Measurements from ENCODE around the gene ANAPC16.

The ANAPC16 gene

DNA sequence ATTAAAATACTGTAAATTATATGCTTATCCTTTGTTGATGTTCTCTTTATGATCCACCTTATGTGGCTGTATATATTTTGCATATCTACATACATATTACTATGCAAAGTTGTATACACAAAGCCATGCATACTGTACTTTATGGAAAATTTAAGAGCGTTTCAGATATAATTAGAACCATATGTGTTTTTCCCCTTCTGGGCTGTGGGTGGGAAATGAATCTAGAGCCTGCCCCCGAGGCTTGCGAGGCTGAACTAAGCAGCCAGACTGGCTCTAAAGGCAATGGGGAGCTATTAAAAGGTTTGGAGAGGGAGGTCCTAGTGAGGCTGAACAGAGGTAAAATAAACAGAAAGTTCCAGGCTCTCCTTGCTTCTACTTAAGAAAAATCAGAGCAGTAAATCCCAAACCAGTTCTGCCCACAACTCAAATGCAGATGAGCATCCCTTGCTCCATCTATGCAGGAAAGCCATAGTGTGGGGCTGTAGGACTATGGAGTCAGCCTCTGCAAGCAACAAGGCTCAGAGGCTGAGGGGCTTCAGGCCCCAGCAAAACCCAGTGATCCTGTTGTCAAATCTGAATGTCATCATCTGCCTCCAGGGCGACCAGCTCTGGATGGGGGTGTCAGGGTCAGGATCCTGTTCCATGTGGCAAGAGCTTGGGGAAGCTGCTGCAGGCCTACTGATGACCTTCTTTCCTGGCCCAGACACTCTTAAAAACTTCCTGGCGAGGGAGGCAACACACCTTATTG lies 43.9 kb downstream of the ANAPC16 start:
- Histone ChIP-seq H3K4me2 (ENCODE audit: low read length, poor library complexity, severe bottlenecking) (no peak overlapping the region), H4K91ac (ENCODE audit: low read length) (peak overlapping the region; percentile 99), H3K23ac (ENCODE audit: low read length in 2 of 2) (peak overlapping the region in 1 of 2 experiments; percentile 94), H3K27ac (ENCODE audit: low read length, poor library complexity, severe bottlenecking) (peak overlapping the region; percentile 79), H3K36me3 (ENCODE audit: control insufficient read depth in 1 of 2, insufficient read depth in 2 of 2, low read depth in 1 of 2, low read length in 2 of 2) (no peaks in the 10 kb centered on the region), H2BK15ac (ENCODE audit: low read depth, poor library complexity, severe bottlenecking) (peak overlapping the region; percentile 66), H3K79me1 (replicated peaks; ENCODE audit: low read length, poor library complexity, severe bottlenecking) (no peaks in the 10 kb centered on the region), H3K9ac (ENCODE audit: low read length) (peak overlapping the region; percentile 65), H3K9me3 (ENCODE audit: control insufficient read depth, low read length) (no peaks in the 10 kb centered on the region), H3K27me3 (ENCODE audit: control insufficient read depth in 1 of 2, insufficient read depth in 1 of 2, low read length in 2 of 2) (no peaks in the 10 kb centered on the region), H2AK5ac (ENCODE audit: low read length, severe bottlenecking) (peak overlapping the region; percentile 85), H3K4me1 (ENCODE audit: control insufficient read depth, insufficient read depth, low read depth, low read length) (peaks cover 22% of the 10 kb centered on the region), H4K8ac (ENCODE audit: low read length) (peak overlapping the region; percentile 41), H3K18ac (ENCODE audit: low read depth in 1 of 2, low read length in 2 of 2) (peak overlapping the region; percentile 97 to 99), H2BK5ac (ENCODE audit: low read depth, low read length, poor library complexity, severe bottlenecking) (no peak overlapping the region), H2BK12ac (ENCODE audit: low read length in 2 of 2) (peak overlapping the region; percentile 96 to 100), H3K4ac (ENCODE audit: low read depth in 1 of 2, low read length in 2 of 2) (peak overlapping the region; percentile 98 to 99), H3K14ac (ENCODE audit: low read length in 2 of 2) (peak overlapping the region in 1 of 2 experiments; percentile 94), H3K4me3 (ENCODE audit: insufficient read depth in 1 of 2, low read depth in 1 of 2, low read length in 2 of 2) (no peak overlapping the region), H2BK120ac (ENCODE audit: low read depth, low read length) (peak overlapping the region; percentile 75), H2AFZ (ENCODE audit: low read depth, low read length) (no peak overlapping the region)
- WGBS: 31% methylated on average over 5 of the region's 5 CpGs
- DNase-seq: peak; percentile 70

DNA sequence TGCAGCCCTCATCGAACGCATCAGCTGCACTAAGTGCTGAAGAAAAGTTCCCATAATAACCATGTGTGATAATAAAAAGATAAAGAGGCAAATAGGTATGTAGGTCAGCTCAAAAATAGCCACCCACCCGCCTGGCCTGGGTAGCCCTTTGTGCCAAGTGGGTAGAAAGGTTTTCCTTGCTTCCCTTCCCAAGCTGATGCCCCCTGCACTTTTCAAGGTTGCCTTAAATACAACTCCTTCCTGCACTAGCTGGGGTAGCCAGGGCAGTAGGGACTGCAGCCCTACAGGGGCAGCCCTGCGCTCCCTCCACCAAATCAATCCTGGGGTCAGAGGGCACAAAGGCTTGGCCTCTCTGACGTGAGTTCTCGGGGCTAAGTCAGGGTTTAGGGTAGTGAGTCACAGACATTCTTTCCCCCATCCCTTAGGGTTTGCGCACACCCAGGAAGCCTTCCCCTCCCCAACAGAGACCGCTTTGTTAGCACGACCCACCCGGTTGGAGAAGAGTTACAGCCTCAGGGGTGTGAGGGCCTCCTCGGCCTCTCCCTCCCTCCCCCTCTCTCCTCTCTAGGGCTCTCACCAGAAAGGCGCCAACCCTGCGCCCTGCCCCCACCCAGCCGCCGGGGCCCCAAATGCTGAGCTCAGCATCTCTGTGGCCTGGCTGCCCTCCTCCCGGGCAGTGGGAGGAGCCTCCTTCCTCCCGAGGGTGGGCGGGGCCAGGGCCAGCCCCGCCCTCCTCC lies 44.6 kb downstream of the ANAPC16 start:
- Histone ChIP-seq H4K8ac (ENCODE audit: low read length) (peak overlapping the region; percentile 87), H3K23ac (ENCODE audit: low read length in 2 of 2) (peak overlapping the region in 1 of 2 experiments; percentile 92), H2BK5ac (ENCODE audit: low read depth, low read length, poor library complexity, severe bottlenecking) (peak overlapping the region; percentile 82), H3K9ac (ENCODE audit: low read length) (peak overlapping the region; percentile 88), H3K4me2 (ENCODE audit: low read length, poor library complexity, severe bottlenecking) (peak overlapping the region; percentile 99), H3K79me1 (replicated peaks; ENCODE audit: low read length, poor library complexity, severe bottlenecking) (no peaks in the 10 kb centered on the region), H2BK12ac (ENCODE audit: low read length in 2 of 2) (peak overlapping the region; percentile 96 to 100), H4K91ac (ENCODE audit: low read length) (peak overlapping the region; percentile 99), H3K4me1 (ENCODE audit: control insufficient read depth, insufficient read depth, low read depth, low read length) (peaks cover 16% of the 10 kb centered on the region), H3K27me3 (ENCODE audit: control insufficient read depth in 1 of 2, insufficient read depth in 1 of 2, low read length in 2 of 2) (no peaks in the 10 kb centered on the region), H3K18ac (ENCODE audit: low read depth in 1 of 2, low read length in 2 of 2) (peak overlapping the region; percentile 99 to 100), H2AFZ (ENCODE audit: low read depth, low read length) (peak overlapping the region; percentile 30), H3K27ac (ENCODE audit: low read length, poor library complexity, severe bottlenecking) (peak overlapping the region; percentile 83), H3K36me3 (ENCODE audit: control insufficient read depth in 1 of 2, insufficient read depth in 2 of 2, low read depth in 1 of 2, low read length in 2 of 2) (no peaks in the 10 kb centered on the region), H3K4ac (ENCODE audit: low read depth in 1 of 2, low read length in 2 of 2) (peak overlapping the region; percentile 98 to 99), H3K14ac (ENCODE audit: low read length in 2 of 2) (peak overlapping the region in 1 of 2 experiments; percentile 94), H3K9me3 (ENCODE audit: control insufficient read depth, low read length) (no peaks in the 10 kb centered on the region), H2BK15ac (ENCODE audit: low read depth, poor library complexity, severe bottlenecking) (peak overlapping the region; percentile 66), H2AK5ac (ENCODE audit: low read length, severe bottlenecking) (peak overlapping the region; percentile 88), H2BK120ac (ENCODE audit: low read depth, low read length) (peak overlapping the region; percentile 75), H3K4me3 (ENCODE audit: insufficient read depth in 1 of 2, low read depth in 1 of 2, low read length in 2 of 2) (peak overlapping the region; percentile 77 to 82)
- 11% methylated on average over 15 of the region's 19 CpGs for WGBS
- DNase-seq: peak; percentile 90

DNA sequence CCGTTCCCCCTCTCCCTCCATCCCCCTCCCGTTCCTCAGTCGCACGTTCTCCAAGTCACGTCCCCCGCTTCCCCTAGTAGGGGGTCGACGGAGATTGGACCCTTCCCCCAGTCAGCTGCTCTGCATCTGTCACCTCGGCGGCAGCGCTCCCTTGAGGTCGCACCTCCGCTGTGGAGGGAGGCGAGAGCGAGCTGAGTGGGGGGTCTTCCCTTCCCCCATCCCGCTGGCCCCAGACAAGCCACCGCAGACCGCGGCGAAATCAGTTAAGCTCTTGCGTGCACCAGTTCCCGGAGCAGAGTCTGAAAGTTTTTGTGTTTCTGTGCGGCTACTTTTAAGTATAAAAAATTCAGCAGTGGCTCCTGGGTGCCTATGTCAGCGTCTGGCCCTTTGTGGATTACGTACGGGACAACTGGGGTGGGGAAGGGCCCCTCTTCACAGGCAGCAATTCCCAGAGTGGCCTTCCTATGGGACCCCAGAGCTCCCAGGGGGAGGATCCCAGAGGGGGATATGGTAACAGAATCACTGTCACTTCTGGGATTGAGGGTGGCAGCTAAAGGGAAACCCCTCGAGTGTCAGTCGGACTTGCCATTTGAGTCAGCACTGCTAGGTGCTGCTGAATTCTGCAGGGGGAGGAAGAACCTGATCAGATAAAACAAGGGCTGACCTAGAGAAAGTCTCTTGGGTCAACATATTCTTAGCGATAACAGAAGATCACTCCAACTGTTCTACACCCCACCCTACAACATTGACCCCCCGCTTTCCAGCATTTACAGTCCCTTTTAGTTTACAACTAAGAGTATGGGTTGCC lies 45.4 kb downstream of the ANAPC16 start:
- peak overlapping the region; percentile 77 to 82 for H3K4me3 ChIP-seq (ENCODE audit: insufficient read depth in 1 of 2, low read depth in 1 of 2, low read length in 2 of 2)
- H4K91ac ChIP-seq (ENCODE audit: low read length): peak overlapping the region; percentile 98
- H3K23ac ChIP-seq (ENCODE audit: low read length in 2 of 2): peak overlapping the region in 1 of 2 experiments; percentile 56
- WGBS: 2% methylated on average over 21 of the region's 30 CpGs
- no peaks in the 10 kb centered on the region for H3K27me3 ChIP-seq (ENCODE audit: control insufficient read depth in 1 of 2, insufficient read depth in 1 of 2, low read length in 2 of 2)
- DNase-seq: peak; percentile 91
- no peaks in the 10 kb centered on the region for H3K9me3 ChIP-seq (ENCODE audit: control insufficient read depth, low read length)
- peak overlapping the region; percentile 94 for H2BK15ac ChIP-seq (ENCODE audit: low read depth, poor library complexity, severe bottlenecking)
- peak overlapping the region; percentile 99 to 100 for H2BK12ac ChIP-seq (ENCODE audit: low read length in 2 of 2)
- H3K36me3 ChIP-seq (ENCODE audit: control insufficient read depth in 1 of 2, insufficient read depth in 2 of 2, low read depth in 1 of 2, low read length in 2 of 2): no peaks in the 10 kb centered on the region
- H4K8ac ChIP-seq (ENCODE audit: low read length): peak overlapping the region; percentile 100
- H3K18ac ChIP-seq (ENCODE audit: low read depth in 1 of 2, low read length in 2 of 2): peak overlapping the region; percentile 100
- peak overlapping the region; percentile 89 to 97 for H3K4ac ChIP-seq (ENCODE audit: low read depth in 1 of 2, low read length in 2 of 2)
- H3K9ac ChIP-seq (ENCODE audit: low read length): peak overlapping the region; percentile 88
- no peaks in the 10 kb centered on the region for H3K79me1 ChIP-seq (replicated peaks; ENCODE audit: low read length, poor library complexity, severe bottlenecking)
- H3K4me2 ChIP-seq (ENCODE audit: low read length, poor library complexity, severe bottlenecking): peak overlapping the region; percentile 99
- H3K4me1 ChIP-seq (ENCODE audit: control insufficient read depth, insufficient read depth, low read depth, low read length): peaks cover 16% of the 10 kb centered on the region
- H2BK5ac ChIP-seq (ENCODE audit: low read depth, low read length, poor library complexity, severe bottlenecking): peak overlapping the region; percentile 94
- H2AFZ ChIP-seq (ENCODE audit: low read depth, low read length): no peak overlapping the region
- peak overlapping the region; percentile 83 for H3K27ac ChIP-seq (ENCODE audit: low read length, poor library complexity, severe bottlenecking)
- H2BK120ac ChIP-seq (ENCODE audit: low read depth, low read length): peak overlapping the region; percentile 100
- H3K14ac ChIP-seq (ENCODE audit: low read length in 2 of 2): peak overlapping the region; percentile 74 to 92
- peak overlapping the region; percentile 14 for H2AK5ac ChIP-seq (ENCODE audit: low read length, severe bottlenecking)

All from mesenchymal stem cell (in vitro differentiated cells and primary cell).